HepG2 (cell line): ENCODE measurements around the gene BANP. TPM values are rescaled to one million over a fixed set of nuclear protein-coding genes. Genes with fewer than 3 reads are reported as not detected.

ENCODE experiments used
- ATAC-seq: fragments of 200-7000 bp; cut with Tn5 transposase; 3 replicates; pipeline ENCODE4 v1.9.1; 2020; ENCODE audit warnings: mild to moderate bottlenecking, moderate library complexity
- BruUV-seq: library from RNA; stranded (reverse); fragments of 400-500 nt; replicated peaks from 2 replicates; lab custom pipeline; 2021; lab: Mats Ljungman, UMichigan
- CTCF ChIA-PET: fragments of 300-600 bp; formaldehyde crosslinking; extraction: SDS; loops from one replicate; lab custom pipeline; 2021; ENCODE audit warnings: low total read pairs, inconsistent platforms, low intra/inter-chr PET ratio; lab: Yijun Ruan, JAX
- POLR2A ChIA-PET: fragments of 350-600 bp; sonication (Branson Sonifier 250); formaldehyde crosslinking; loops from one replicate; lab custom pipeline; 2020; ENCODE audit warnings: antibody characterized with exemption, inconsistent platforms; lab: Yijun Ruan, JAX
- DNase-seq: peaks from one replicate; pipeline ENCODE4 v3.0.0-alpha.2; 2015; ENCODE audit warnings: low spot score
- FAIRE-seq: peaks from 3 replicates; lab custom pipeline; 2011; peaks lifted over from hg19 to GRCh38; lab: Jason Lieb, UNC
- H2AFZ ChIP-seq: one replicate; pipeline ENCODE4 v1.6.1; 2011; ENCODE audit warnings: low read length, inconsistent platforms
- H3K27ac ChIP-seq: fragments of 300-600 bp; 3 replicates; pipeline ENCODE4 v1.8.0; 2011; ENCODE audit warnings: mixed run types, mild to moderate bottlenecking, mixed read lengths, low read length, inconsistent platforms; ENCODE audit not compliant: insufficient read depth; ENCODE audit errors: extremely low read length
- H3K27me3 ChIP-seq, 2 experiments: fragments of 200-600 bp in 1 of 2; 2 replicates in 1 of 2; 3 replicates in 1 of 2; pipeline versions ENCODE4 v1.6.0 to v1.8.0; 2011; ENCODE audit warnings: low read length in 2 of 2, mild to moderate bottlenecking in 2 of 2, moderate library complexity in 2 of 2, inconsistent platforms in 1 of 2; ENCODE audit not compliant: insufficient read depth in 2 of 2, control insufficient read depth in 1 of 2
- H3K36me3 ChIP-seq, 2 experiments: fragments of 200-600 bp in 1 of 2; replicated peaks in 1 of 2; 2 replicates in 1 of 2; 3 replicates in 1 of 2; pipeline versions ENCODE4 v1.5.1 to v1.8.0; 2011; ENCODE audit warnings: low read length in 2 of 2, inconsistent platforms in 1 of 2; ENCODE audit not compliant: insufficient read depth in 2 of 2, control insufficient read depth in 1 of 2
- H3K4me1 ChIP-seq: 2 replicates; pipeline ENCODE4 v1.5.1; 2012; ENCODE audit warnings: low read length, inconsistent platforms; ENCODE audit not compliant: insufficient read depth
- H3K4me2 ChIP-seq: 2 replicates; pipeline ENCODE4 v1.6.0; 2011; ENCODE audit warnings: low read depth, low read length, inconsistent platforms
- H3K4me3 ChIP-seq, 3 experiments: fragments of 200-600 bp in 1 of 3; sonication (generic), shearing (Covaris generic) in 1 of 3; replicated peaks in 1 of 3; 2 replicates each; pipeline ENCODE4 v1.5.1; 2011 to 2016; ENCODE audit warnings: low read length in 3 of 3, inconsistent platforms in 2 of 3, low read depth in 2 of 3, mild to moderate bottlenecking in 2 of 3, control low read depth in 1 of 3, mixed read lengths in 1 of 3; ENCODE audit not compliant: insufficient read depth in 1 of 3
- H3K79me2 ChIP-seq: one replicate; pipeline ENCODE4 v1.6.1; 2011; ENCODE audit warnings: low read length, inconsistent platforms; ENCODE audit not compliant: insufficient read depth
- H3K9ac ChIP-seq: 2 replicates; pipeline ENCODE4 v1.6.0; 2011; ENCODE audit warnings: mild to moderate bottlenecking, low read depth, low read length, inconsistent platforms; ENCODE audit not compliant: insufficient read depth
- H3K9me3 ChIP-seq: 2 replicates; pipeline ENCODE4 v1.5.1; 2012; ENCODE audit warnings: mild to moderate bottlenecking, low read length
- H4K20me1 ChIP-seq: 2 replicates; pipeline ENCODE4 v1.6.0; 2011; ENCODE audit warnings: inconsistent platforms, mild to moderate bottlenecking, low read length, moderate library complexity; ENCODE audit not compliant: insufficient read depth
- HNRNPL ChIP-seq: fragments of 200-400 bp; formaldehyde crosslinking; IDR thresholded peaks from 2 replicates; pipeline ENCODE4 v1.6.1; 2017; ENCODE audit warnings: mild to moderate bottlenecking, low read depth, low read length
- ISX ChIP-seq: sonication (generic); formaldehyde crosslinking; conservative IDR thresholded peaks from 2 replicates; pipeline ENCODE4 v1.5.0; 2020; ENCODE audit warnings: missing genetic modification reagents
- KLF16 ChIP-seq, 2 experiments: sonication (generic) in 1 of 2; formaldehyde crosslinking in 1 of 2; IDR thresholded peaks; 2 replicates each; pipeline versions ENCODE4 v1.6.1 to v1.8.0; 2016 to 2023; ENCODE audit warnings: missing genetic modification reagents in 2 of 2, missing compliant biosample characterization in 1 of 2
- LCORL ChIP-seq, 2 experiments: fragments of 450-650 bp in 1 of 2; sonication (generic) in 1 of 2; formaldehyde crosslinking in 1 of 2; IDR thresholded peaks; 2 replicates each; pipeline versions ENCODE4 v1.5.0 to v1.6.1; 2017 to 2020; ENCODE audit warnings: antibody characterized with exemption in 1 of 2, missing genetic modification reagents in 1 of 2
- PHF20 ChIP-seq: sonication (generic); formaldehyde crosslinking; IDR thresholded peaks from 2 replicates; pipeline ENCODE4 v1.5.0; 2020; ENCODE audit warnings: mild to moderate bottlenecking, missing genetic modification reagents
- RARA ChIP-seq: IDR thresholded peaks from 2 replicates; pipeline ENCODE4 v1.6.1; 2016; ENCODE audit warnings: missing genetic modification reagents, missing compliant biosample characterization
- SIN3B ChIP-seq: fragments of 150-350 bp; IDR thresholded peaks from 2 replicates; pipeline ENCODE4 v1.6.1; 2014; ENCODE audit warnings: low read length
- SKI ChIP-seq: fragments of 450-650 bp; IDR thresholded peaks from one replicate; pipeline ENCODE4 v1.6.1; 2018; ENCODE audit warnings: mild to moderate bottlenecking; ENCODE audit not compliant: partially characterized antibody
- SRF ChIP-seq: IDR thresholded peaks from 2 replicates; pipeline ENCODE4 v1.6.1; 2011; ENCODE audit warnings: mild to moderate bottlenecking, low read depth, low read length, moderate library complexity
- TSC22D2 ChIP-seq: sonication (generic); formaldehyde crosslinking; IDR thresholded peaks from 2 replicates; pipeline ENCODE4 v1.5.1; 2020; ENCODE audit warnings: missing genetic modification reagents, mild to moderate bottlenecking, borderline replicate concordance
- YY1 ChIP-seq: IDR thresholded peaks from 2 replicates; pipeline ENCODE4 v1.6.1; 2011; ENCODE audit warnings: low read length, low read depth, moderate library complexity, mild to moderate bottlenecking; ENCODE audit not compliant: insufficient read depth, insufficient replicate concordance
- ZBTB42 ChIP-seq: sonication (generic); formaldehyde crosslinking; IDR thresholded peaks from 2 replicates; pipeline ENCODE4 v1.5.0; 2020; ENCODE audit warnings: mild to moderate bottlenecking, missing genetic modification reagents
- ZNF296 ChIP-seq: sonication (generic); formaldehyde crosslinking; conservative IDR thresholded peaks from 2 replicates; pipeline ENCODE4 v1.5.0; 2020; ENCODE audit warnings: mild to moderate bottlenecking, missing genetic modification reagents
- ZNF501 ChIP-seq: sonication (generic); formaldehyde crosslinking; IDR thresholded peaks from 2 replicates; pipeline ENCODE4 v1.5.1; 2020; ENCODE audit warnings: mild to moderate bottlenecking, moderate library complexity, missing genetic modification reagents
- ZNF567 ChIP-seq: sonication (generic); formaldehyde crosslinking; IDR thresholded peaks from 2 replicates; pipeline ENCODE4 v1.8.1; 2023; ENCODE audit warnings: mild to moderate bottlenecking, missing genetic modification reagents, borderline replicate concordance
- ZNF775 ChIP-seq: sonication (generic); formaldehyde crosslinking; IDR thresholded peaks from 2 replicates; pipeline ENCODE4 v1.4.0; 2020; ENCODE audit warnings: missing genetic modification reagents, mild to moderate bottlenecking, moderate library complexity, borderline replicate concordance
- WGBS: methylation state at CpG from one replicate; pipeline ENCODE4 v1.1.6; 2017; ENCODE audit warnings: low lambda C conversion rate; 5-methylcytosine and 5-hydroxymethylcytosine counted together
- in situ Hi-C: cut with HindIII; loops from 2 replicates; pipeline ENCODE4 v1.10.0; 2017; ENCODE audit warnings: low pct_unique_long_range_greater_than_20kb; ENCODE audit not compliant: extremely low pct_ligation_motif_present
- intact Hi-C: fragments of 100-400 bp; cut with micrococcal nuclease; formaldehyde crosslinking; loops from one replicate; pipeline ENCODE4 v1.10.0; 2022; ENCODE audit not compliant: unreplicated experiment
- polyA plus RNA-seq, 8 experiments: library from polyadenylated mRNA; depleted of rRNA in 3 of 8; stranded (reverse) in 7 of 8; unstranded in 1 of 8; fragments of >200 nt; fragmentation: Illumina TruSeq in 4 of 8; extraction: Trizol in 4 of 8; gene quantifications; 2 replicates each; pipeline versions ENCODE4 v1.2.1 to v1.2.3, GENCODE V29; 2011 to 2016; ENCODE audit warnings: low read depth in 4 of 8, missing spikeins in 1 of 8, mixed read lengths in 1 of 8; ENCODE audit not compliant: insufficient read depth in 1 of 8
- total RNA-seq, 5 experiments: library from RNA; depleted of rRNA; stranded (reverse); fragments of >200 nt; fragmentation: Illumina TruSeq; extraction: Trizol; gene quantifications; 2 replicates each; pipeline ENCODE4 v1.2.3, GENCODE V29; 2016; ENCODE audit warnings: low read depth in 1 of 5
- TF ChIP-seq, protein P1 (sequence below): fragments of 450-650 bp; IDR thresholded peaks from 2 replicates; pipeline ENCODE4 v1.6.1; 2016
- TF ChIP-seq, protein P2 (sequence below): sonication (generic); formaldehyde crosslinking; IDR thresholded peaks from 2 replicates; pipeline ENCODE4 v1.9.0; 2021; ENCODE audit warnings: missing genetic modification reagents, borderline replicate concordance
- TF ChIP-seq, protein P3 (sequence below): sonication (generic); formaldehyde crosslinking; IDR thresholded peaks from 2 replicates; pipeline ENCODE4 v1.5.1; 2020; ENCODE audit warnings: mild to moderate bottlenecking, missing genetic modification reagents, borderline replicate concordance

The BANP gene
- total and polyA plus RNA-seq, 2 of the 13 experiments (the other 11 are each of a cell fraction or from before 2014, with no cell fraction given), result 20.2 to 23.8 TPM

DNA sequence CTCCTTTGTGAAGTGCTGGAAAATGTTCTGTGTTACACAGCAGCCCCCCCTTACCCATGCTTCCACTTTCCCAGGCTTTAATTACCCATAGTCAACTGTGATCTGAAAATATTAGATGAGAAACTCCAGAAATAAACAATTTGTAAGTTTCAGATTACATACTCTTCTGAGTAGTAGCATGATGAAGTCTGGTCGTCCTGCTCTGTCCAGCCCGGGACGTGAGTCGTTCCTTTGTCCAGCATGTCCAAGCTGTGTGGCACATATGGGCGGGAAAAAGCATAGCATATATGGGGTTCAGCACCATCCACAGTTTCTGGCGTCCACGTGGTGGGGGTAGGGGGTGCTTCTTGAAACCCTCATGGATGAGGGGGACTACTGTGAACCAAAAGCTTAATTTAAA, 83.5 kb downstream of the BANP start:
- ChIA-PET CTCF (no interaction called here), POLR2A (no interaction called here)
- Histone ChIP-seq H3K9me3 (no peaks in the 10 kb centered on the region), H4K20me1 (no peaks in the 10 kb centered on the region), H3K79me2 (no peaks in the 10 kb centered on the region), H3K4me1 (no peaks in the 10 kb centered on the region), H3K4me3 (no peak overlapping the region), H3K27ac (no peak overlapping the region), H3K36me3 (peaks cover 12 to 33% of the 10 kb centered on the region in 2 experiments; a peak in 4 of 5 replicates), H3K4me2 (no peak overlapping the region), H3K9ac (no peak overlapping the region), H2AFZ (no peak overlapping the region), H3K27me3 (no peaks in the 10 kb centered on the region)
- no TSS peak for BruUV-seq
- no peak for FAIRE-seq
- DNase-seq, result no peak
- 98% methylated on average over 7 of the region's 7 CpGs for WGBS
- TF ChIP-seq ZNF567 (CRISPR knock-in tag) (no peak), HNRNPL (no peak), ZBTB42 (CRISPR knock-in tag) (no peak), SRF (no peak), SKI (no peak), SIN3B (no peak), YY1 (no peak), RARA (CRISPR knock-in tag) (no peak), ISX (CRISPR knock-in tag) (no peak), KLF16 (CRISPR knock-in tag; IDR thresholded peaks at IDR 0.05) (no peak), TSC22D2 (CRISPR knock-in tag) (no peak), ZNF501 (CRISPR knock-in tag) (no peak), ZNF775 (no peak), PHF20 (CRISPR knock-in tag) (no peak), ZNF296 (CRISPR knock-in tag) (no peak), LCORL (IDR thresholded peaks at IDR 0.05) (no peak), LCORL (CRISPR knock-in tag; IDR thresholded peaks at IDR 0.05) (no peak)
- TF ChIP-seq, protein P1, sequence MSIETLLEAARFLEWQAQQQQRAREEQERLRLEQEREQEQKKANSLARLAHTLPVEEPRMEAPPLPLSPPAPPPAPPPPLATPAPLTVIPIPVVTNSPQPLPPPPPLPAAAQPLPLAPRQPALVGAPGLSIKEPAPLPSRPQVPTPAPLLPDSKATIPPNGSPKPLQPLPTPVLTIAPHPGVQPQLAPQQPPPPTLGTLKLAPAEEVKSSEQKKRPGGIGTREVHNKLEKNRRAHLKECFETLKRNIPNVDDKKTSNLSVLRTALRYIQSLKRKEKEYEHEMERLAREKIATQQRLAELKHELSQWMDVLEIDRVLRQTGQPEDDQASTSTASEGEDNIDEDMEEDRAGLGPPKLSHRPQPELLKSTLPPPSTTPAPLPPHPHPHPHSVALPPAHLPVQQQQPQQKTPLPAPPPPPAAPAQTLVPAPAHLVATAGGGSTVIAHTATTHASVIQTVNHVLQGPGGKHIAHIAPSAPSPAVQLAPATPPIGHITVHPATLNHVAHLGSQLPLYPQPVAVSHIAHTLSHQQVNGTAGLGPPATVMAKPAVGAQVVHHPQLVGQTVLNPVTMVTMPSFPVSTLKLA, result no peak
- TF ChIP-seq, protein P2, sequence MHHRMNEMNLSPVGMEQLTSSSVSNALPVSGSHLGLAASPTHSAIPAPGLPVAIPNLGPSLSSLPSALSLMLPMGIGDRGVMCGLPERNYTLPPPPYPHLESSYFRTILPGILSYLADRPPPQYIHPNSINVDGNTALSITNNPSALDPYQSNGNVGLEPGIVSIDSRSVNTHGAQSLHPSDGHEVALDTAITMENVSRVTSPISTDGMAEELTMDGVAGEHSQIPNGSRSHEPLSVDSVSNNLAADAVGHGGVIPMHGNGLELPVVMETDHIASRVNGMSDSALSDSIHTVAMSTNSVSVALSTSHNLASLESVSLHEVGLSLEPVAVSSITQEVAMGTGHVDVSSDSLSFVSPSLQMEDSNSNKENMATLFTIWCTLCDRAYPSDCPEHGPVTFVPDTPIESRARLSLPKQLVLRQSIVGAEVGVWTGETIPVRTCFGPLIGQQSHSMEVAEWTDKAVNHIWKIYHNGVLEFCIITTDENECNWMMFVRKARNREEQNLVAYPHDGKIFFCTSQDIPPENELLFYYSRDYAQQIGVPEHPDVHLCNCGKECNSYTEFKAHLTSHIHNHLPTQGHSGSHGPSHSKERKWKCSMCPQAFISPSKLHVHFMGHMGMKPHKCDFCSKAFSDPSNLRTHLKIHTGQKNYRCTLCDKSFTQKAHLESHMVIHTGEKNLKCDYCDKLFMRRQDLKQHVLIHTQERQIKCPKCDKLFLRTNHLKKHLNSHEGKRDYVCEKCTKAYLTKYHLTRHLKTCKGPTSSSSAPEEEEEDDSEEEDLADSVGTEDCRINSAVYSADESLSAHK, result no peak
- TF ChIP-seq, protein P3, sequence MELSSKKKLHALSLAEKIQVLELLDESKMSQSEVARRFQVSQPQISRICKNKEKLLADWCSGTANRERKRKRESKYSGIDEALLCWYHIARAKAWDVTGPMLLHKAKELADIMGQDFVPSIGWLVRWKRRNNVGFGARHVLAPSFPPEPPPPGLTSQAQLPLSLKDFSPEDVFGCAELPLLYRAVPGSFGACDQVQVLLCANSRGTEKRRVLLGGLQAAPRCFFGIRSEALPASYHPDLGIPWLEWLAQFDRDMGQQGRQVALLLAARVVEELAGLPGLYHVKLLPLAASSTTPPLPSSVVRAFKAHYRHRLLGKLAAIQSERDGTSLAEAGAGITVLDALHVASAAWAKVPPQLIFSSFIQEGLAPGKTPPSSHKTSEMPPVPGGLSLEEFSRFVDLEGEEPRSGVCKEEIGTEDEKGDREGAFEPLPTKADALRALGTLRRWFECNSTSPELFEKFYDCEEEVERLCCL (CRISPR knock-in tag), result no peak
- no peak for ATAC-seq
- intact Hi-C loops (no loop called here), in situ Hi-C loops (no loop called here)
